AG04449 (cell line): Measurements from ENCODE around the gene SMIM10L2A.

Experiments used
- CTCF ChIA-PET: fragments of 350-600 bp; formaldehyde crosslinking; extraction: SDS; loops from one replicate; lab custom pipeline; 2021; ENCODE audit warnings: antibody characterized with exemption; lab: Yijun Ruan, JAX
- POLR2A ChIA-PET: fragments of 400-600, 350-600 bp; formaldehyde crosslinking; extraction: SDS; loops from one replicate; lab custom pipeline; 2020; ENCODE audit warnings: antibody characterized with exemption, inconsistent platforms; lab: Yijun Ruan, JAX
- DNase-seq: peaks from one replicate; pipeline ENCODE4 v3.0.0-alpha.2; 2010; ENCODE audit warnings: low read depth, low spot score
- H3K4me3 ChIP-seq: 2 replicates; pipeline ENCODE4 v1.5.1; 2011; ENCODE audit warnings: low read depth, mild to moderate bottlenecking, control low read depth, low read length
- TF ChIP-seq, protein P1 (sequence below): IDR thresholded peaks from one replicate; pipeline ENCODE4 v1.5.1; 2011; ENCODE audit warnings: mild to moderate bottlenecking, moderate library complexity, low read length, control low read depth, inconsistent platforms; ENCODE audit not compliant: insufficient read depth; ENCODE audit errors: missing control alignments

The SMIM10L2A gene

GRCh38 chrX:135435139-135435922, 13.6 kb downstream of the SMIM10L2A start:
- TF ChIP-seq, protein P1, sequence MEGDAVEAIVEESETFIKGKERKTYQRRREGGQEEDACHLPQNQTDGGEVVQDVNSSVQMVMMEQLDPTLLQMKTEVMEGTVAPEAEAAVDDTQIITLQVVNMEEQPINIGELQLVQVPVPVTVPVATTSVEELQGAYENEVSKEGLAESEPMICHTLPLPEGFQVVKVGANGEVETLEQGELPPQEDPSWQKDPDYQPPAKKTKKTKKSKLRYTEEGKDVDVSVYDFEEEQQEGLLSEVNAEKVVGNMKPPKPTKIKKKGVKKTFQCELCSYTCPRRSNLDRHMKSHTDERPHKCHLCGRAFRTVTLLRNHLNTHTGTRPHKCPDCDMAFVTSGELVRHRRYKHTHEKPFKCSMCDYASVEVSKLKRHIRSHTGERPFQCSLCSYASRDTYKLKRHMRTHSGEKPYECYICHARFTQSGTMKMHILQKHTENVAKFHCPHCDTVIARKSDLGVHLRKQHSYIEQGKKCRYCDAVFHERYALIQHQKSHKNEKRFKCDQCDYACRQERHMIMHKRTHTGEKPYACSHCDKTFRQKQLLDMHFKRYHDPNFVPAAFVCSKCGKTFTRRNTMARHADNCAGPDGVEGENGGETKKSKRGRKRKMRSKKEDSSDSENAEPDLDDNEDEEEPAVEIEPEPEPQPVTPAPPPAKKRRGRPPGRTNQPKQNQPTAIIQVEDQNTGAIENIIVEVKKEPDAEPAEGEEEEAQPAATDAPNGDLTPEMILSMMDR = no peak
- H3K4me3 ChIP-seq = no peak overlapping the region
- DNase-seq = no peak
- ChIA-PET CTCF (no interaction called here), POLR2A (no interaction called here)

DNA sequence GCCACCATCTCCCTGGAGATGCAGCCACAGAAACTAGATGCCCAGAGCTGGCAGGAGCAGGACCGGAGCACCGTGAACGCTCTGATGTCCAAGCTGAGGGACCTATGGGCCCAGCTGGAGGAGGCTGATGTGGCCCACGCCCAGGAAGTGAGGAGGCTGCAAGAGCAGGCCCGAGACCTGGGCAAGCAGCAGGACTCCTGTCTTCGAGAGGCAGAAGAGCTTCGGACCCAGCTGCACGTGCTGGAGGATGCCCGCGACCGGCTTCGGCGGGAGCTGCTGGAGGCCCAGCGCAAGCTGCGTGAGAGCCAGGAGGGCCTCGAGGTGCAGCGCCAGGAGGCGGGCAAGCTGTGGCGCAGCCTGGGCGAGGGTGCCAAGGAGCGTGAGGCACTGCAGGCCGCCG, 14.2 kb downstream of the SMIM10L2A start:
- TF ChIP-seq, protein P1 = no peak
- DNase-seq = no peak
- ChIA-PET CTCF (no interaction called here), POLR2A (no interaction called here)
- no peak overlapping the region for H3K4me3 ChIP-seq

- CTCF ChIA-PET = no interaction called here
- no peak overlapping the region for H3K4me3 ChIP-seq
- POLR2A ChIA-PET = no interaction called here
- DNase-seq = no peak
- TF ChIP-seq, protein P1 = no peak
Observed at GRCh38 chrX:135436456-135436855, 14.7 kb downstream of the SMIM10L2A start.

GRCh38 chrX:135436966-135437866, 15.5 kb downstream of the SMIM10L2A start:
- TF ChIP-seq, protein P1 = no peak
- ChIA-PET POLR2A (no interaction called here), CTCF (no interaction called here)
- no peak for DNase-seq
- H3K4me3 ChIP-seq = no peak overlapping the region

- no peak for DNase-seq
- ChIA-PET POLR2A (no interaction called here), CTCF (no interaction called here)
- no peak overlapping the region for H3K4me3 ChIP-seq
- TF ChIP-seq, protein P1 = no peak
Observed at GRCh38 chrX:135437867-135438733, 16.4 kb downstream of the SMIM10L2A start.

GRCh38 chrX:135438734-135439043, 16.9 kb downstream of the SMIM10L2A start:
- no peak for DNase-seq
- TF ChIP-seq, protein P1 = no peak
- CTCF ChIA-PET = no interaction called here
- POLR2A ChIA-PET = no interaction called here
- H3K4me3 ChIP-seq = no peak overlapping the region
